HCEC 1CT (cell line): ENCODE measurements around the gene ZNRF4.
"Not testable (repeated sequence)": the region's sequence is repeated elsewhere in the genome, so short reads cannot be mapped to it uniquely, and the experiment has no call there.

Experiments
- DNase-seq: peaks from one replicate; pipeline ENCODE4 v3.0.0-alpha.2; 2017

The ZNRF4 gene

GRCh38 chr19:5455367-5456129 is at the start of gene ZNRF4:
Gene ZNRF4, plus strand, starts transcription at chr19:5455417. Its CDS starts 75 bp downstream, at chr19:5455492.
- DNase-seq: no peak

GRCh38 chr19:5406198-5406597 is 49.0 kb upstream of the ZNRF4 start:
- DNase-seq: not testable (repeated sequence)

GRCh38 chr19:5406816-5407215 is 48.4 kb upstream of the ZNRF4 start:
- DNase-seq: no peak

GRCh38 chr19:5407356-5407755 is 47.9 kb upstream of the ZNRF4 start:
- DNase-seq: no peak

GRCh38 chr19:5417495-5418436 is 37.5 kb upstream of the ZNRF4 start:
- no peak for DNase-seq

- DNase-seq: no peak
Measured at GRCh38 chr19:5418677-5419076, 36.5 kb upstream of the ZNRF4 start.

GRCh38 chr19:5420953-5421352 is 34.3 kb upstream of the ZNRF4 start:
- no peak for DNase-seq

- no peak for DNase-seq
Measured at GRCh38 chr19:5423567-5424125, 31.6 kb upstream of the ZNRF4 start.

GRCh38 chr19:5424192-5424973 is 30.8 kb upstream of the ZNRF4 start:
- no peak for DNase-seq

GRCh38 chr19:5425260-5425659 is 30.0 kb upstream of the ZNRF4 start:
- no peak for DNase-seq

- DNase-seq: no peak
Measured at GRCh38 chr19:5430237-5430636, 25.0 kb upstream of the ZNRF4 start.

- DNase-seq: no peak
Measured at GRCh38 chr19:5432687-5433086, 22.5 kb upstream of the ZNRF4 start.

GRCh38 chr19:5434351-5434917 is 20.8 kb upstream of the ZNRF4 start:
- DNase-seq: no peak

GRCh38 chr19:5434970-5435641 is 20.1 kb upstream of the ZNRF4 start:
- DNase-seq: peak; percentile 84

- no peak for DNase-seq
Measured at GRCh38 chr19:5435642-5436017, 19.6 kb upstream of the ZNRF4 start.

GRCh38 chr19:5436106-5436947 is 18.9 kb upstream of the ZNRF4 start:
- peak; percentile 15 for DNase-seq

GRCh38 chr19:5436948-5437306 is 18.3 kb upstream of the ZNRF4 start:
- no peak for DNase-seq

GRCh38 chr19:5438756-5439155 is 16.5 kb upstream of the ZNRF4 start:
- not testable (repeated sequence) for DNase-seq

GRCh38 chr19:5439452-5439851 is 15.8 kb upstream of the ZNRF4 start:
- DNase-seq: no peak

- DNase-seq: no peak
Measured at GRCh38 chr19:5440299-5440698, 14.9 kb upstream of the ZNRF4 start.

GRCh38 chr19:5443723-5444122 is 11.5 kb upstream of the ZNRF4 start:
- DNase-seq: no peak
